ENCODE results near the gene UTP14C.

The UTP14C gene

DNA sequence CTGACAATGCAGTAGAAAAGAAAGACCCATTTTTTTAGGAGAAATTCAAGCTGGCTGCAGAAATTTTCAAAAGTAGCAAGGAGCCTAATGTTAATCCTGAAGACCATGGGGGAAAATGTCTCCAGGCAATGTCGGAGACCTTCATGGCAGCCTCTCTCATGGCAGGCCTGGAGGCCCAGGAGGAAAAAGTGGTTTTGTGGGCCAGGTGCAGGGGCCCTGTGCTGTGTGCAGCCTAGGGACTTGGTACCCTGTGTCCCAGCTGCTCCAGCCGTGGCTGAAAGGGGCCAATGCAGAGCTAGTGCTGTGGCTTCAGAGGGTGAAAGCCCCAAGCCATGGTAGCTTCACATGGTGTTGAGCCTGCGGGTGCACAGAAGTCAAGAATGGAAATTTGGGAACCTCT lies 8.2 kb upstream of the UTP14C start:
- TF ChIP-seq, protein P1, sequence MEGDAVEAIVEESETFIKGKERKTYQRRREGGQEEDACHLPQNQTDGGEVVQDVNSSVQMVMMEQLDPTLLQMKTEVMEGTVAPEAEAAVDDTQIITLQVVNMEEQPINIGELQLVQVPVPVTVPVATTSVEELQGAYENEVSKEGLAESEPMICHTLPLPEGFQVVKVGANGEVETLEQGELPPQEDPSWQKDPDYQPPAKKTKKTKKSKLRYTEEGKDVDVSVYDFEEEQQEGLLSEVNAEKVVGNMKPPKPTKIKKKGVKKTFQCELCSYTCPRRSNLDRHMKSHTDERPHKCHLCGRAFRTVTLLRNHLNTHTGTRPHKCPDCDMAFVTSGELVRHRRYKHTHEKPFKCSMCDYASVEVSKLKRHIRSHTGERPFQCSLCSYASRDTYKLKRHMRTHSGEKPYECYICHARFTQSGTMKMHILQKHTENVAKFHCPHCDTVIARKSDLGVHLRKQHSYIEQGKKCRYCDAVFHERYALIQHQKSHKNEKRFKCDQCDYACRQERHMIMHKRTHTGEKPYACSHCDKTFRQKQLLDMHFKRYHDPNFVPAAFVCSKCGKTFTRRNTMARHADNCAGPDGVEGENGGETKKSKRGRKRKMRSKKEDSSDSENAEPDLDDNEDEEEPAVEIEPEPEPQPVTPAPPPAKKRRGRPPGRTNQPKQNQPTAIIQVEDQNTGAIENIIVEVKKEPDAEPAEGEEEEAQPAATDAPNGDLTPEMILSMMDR (IDR thresholded peaks at IDR 0.05; ENCODE audit: insufficient read depth, low read length, missing control alignments): no peak
- H3K4me3 ChIP-seq (ENCODE audit: low read depth, low read length): no peak overlapping the region
- CTCF ChIA-PET: no interaction called here
- POLR2A ChIA-PET: no interaction called here
- DNase-seq (ENCODE audit: low read depth, low spot score): no peak

DNA sequence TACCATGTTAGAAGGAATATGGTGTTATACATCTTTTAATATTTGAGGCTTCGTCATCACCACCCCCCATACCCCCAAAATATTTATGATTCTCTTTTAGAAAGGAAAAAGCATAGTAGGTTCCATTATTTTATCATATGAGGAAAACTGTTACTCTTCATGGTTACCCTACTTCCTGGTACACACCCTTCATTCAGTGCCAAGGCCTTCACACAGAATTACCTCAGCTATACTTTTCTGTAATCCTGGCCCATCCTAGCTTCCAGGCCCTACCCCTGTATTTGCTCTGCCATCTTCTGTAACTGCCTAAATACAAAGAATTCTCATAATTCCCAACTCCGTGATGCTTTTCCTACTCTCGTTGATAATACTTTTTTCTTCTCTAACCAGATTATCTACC lies 4.3 kb upstream of the UTP14C start:
- H3K4me3 ChIP-seq (ENCODE audit: low read depth, low read length): no peak overlapping the region
- TF ChIP-seq, protein P1 (IDR thresholded peaks at IDR 0.05; ENCODE audit: insufficient read depth, low read length, missing control alignments): no peak
- POLR2A ChIA-PET: no interaction called here
- CTCF ChIA-PET: no interaction called here
- DNase-seq (ENCODE audit: low read depth, low spot score): no peak

GRCh38 chr13:52022356-52022755 lies 2.1 kb upstream of the UTP14C start:
- POLR2A ChIA-PET: no interaction called here

DNA sequence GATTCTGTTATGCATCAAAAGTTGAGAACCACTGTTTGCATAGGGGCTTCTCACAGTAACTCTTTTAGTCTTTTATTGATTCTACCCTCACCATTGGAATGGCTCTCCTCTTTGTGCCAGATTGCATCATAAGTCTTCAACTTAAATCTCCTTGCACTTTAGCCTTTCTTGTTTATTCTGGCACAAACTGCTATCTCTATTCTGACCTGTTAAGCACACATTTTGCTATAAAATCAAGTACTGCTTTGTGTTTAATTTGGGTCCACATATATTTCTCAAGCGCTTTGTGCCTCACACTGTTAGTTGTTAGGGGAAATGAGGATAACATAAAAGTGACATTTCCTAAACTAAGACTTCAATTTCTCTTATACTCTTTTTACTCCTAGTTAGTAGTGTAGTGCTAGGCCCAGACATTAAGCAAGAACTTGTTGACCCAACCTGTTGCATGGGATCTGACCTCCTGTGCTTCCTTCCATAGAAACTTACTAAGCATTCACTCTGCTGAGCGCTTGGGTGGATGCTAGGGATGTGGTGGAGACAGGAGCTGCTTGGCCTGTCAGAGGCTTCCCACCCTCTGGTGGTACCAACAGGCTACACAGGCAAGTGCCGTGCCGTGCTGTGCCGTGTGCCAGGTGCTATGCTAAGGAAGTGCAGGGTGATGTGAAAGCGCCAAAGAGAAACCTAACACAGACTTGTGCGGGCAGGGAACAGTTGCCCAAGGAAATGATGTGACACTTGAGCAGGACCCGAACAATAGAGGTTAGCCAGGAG lies 1.2 kb downstream of the UTP14C start:
- CTCF ChIA-PET: no interaction called here
- no peak for DNase-seq (ENCODE audit: low read depth, low spot score)
- TF ChIP-seq, protein P1 (IDR thresholded peaks at IDR 0.05; ENCODE audit: insufficient read depth, low read length, missing control alignments): no peak
- H3K4me3 ChIP-seq (ENCODE audit: low read depth, low read length): no peak overlapping the region
- POLR2A ChIA-PET: no interaction called here

More at GRCh38 chr13:52022356-52022755, 2.1 kb upstream of the UTP14C start:
- no peak overlapping the region for H3K4me3 ChIP-seq (ENCODE audit: low read depth, low read length)
- no peak for DNase-seq (ENCODE audit: low read depth, low spot score)
- TF ChIP-seq, protein P1 (IDR thresholded peaks at IDR 0.05; ENCODE audit: insufficient read depth, low read length, missing control alignments): no peak
- CTCF ChIA-PET: no interaction called here

GRCh38 chr13:52026246-52026626 lies 1.7 kb downstream of the UTP14C start:
- DNase-seq (ENCODE audit: low read depth, low spot score): no peak
- ChIA-PET CTCF (no interaction called here), POLR2A (no interaction called here)
- no peak overlapping the region for H3K4me3 ChIP-seq (ENCODE audit: low read depth, low read length)
- TF ChIP-seq, protein P1 (IDR thresholded peaks at IDR 0.05; ENCODE audit: insufficient read depth, low read length, missing control alignments): no peak

GRCh38 chr13:52027832-52028231 lies 3.3 kb downstream of the UTP14C start:
- TF ChIP-seq, protein P1 (IDR thresholded peaks at IDR 0.05; ENCODE audit: insufficient read depth, low read length, missing control alignments): no peak
- H3K4me3 ChIP-seq (ENCODE audit: low read depth, low read length): no peak overlapping the region
- ChIA-PET CTCF (no interaction called here), POLR2A (no interaction called here)
- DNase-seq (ENCODE audit: low read depth, low spot score): no peak
